GM23248 (cell line): Measurements from ENCODE around the gene GDPD5.

Experiments
- EZH2 ChIP-seq: fragments of 200-600 bp; sonication (generic); IDR thresholded peaks from 2 replicates; pipeline ENCODE4 v1.6.1; 2018; ENCODE audit warnings: antibody characterized with exemption, mild to moderate bottlenecking; ENCODE audit not compliant: insufficient read depth, poor library complexity, severe bottlenecking
- EZH2phosphoT487 ChIP-seq: fragments of 200-600 bp; sonication (generic); IDR thresholded peaks from 2 replicates; pipeline ENCODE4 v1.6.1; 2018; ENCODE audit warnings: antibody characterized with exemption, moderate library complexity, mild to moderate bottlenecking, low read depth; ENCODE audit not compliant: insufficient read depth

GRCh38 chr11:75440960-75441803 is 84.6 kb downstream of the GDPD5 start:
- no peak for TF ChIP-seq EZH2phosphoT487
- no peak for TF ChIP-seq EZH2
